ENCODE results near the gene GSK3B.
"Not testable (repeated sequence)": the region's sequence is repeated elsewhere in the genome, so short reads cannot be mapped to it uniquely, and the experiment has no call there.

GRCh38 chr3:120051570-120051969 lies 42.7 kb downstream of the GSK3B start:
- not testable (repeated sequence) for TF ChIP-seq CTCF (optimal IDR thresholded peaks at IDR 0.05 in 1 of 3, IDR thresholded peaks at IDR 0.05 in 1 of 3, conservative IDR thresholded peaks at IDR 0.05 in 1 of 3; ENCODE audit: extremely low read depth in 1 of 3, insufficient read depth in 2 of 3, low read length in 3 of 3); EZH2 (IDR thresholded peaks at IDR 0.05; ENCODE audit: low read length)
